Endothelial cell of umbilical vein (primary cell): ENCODE data around the gene CACNG8. TPM values are rescaled to one million over a fixed set of nuclear protein-coding genes. Genes with fewer than 3 reads are reported as not detected.

Experiments used
- BruUV-seq: library from RNA; stranded (reverse); fragments of 400-500 nt; replicated peaks from 2 replicates; lab custom pipeline; 2021; lab: Mats Ljungman, UMichigan
- CTCF ChIA-PET: fragments of 300-600, 350-600 bp; sonication (Branson Sonifier 250); formaldehyde crosslinking; loops from one replicate; lab custom pipeline; 2021; ENCODE audit warnings: antibody characterized with exemption, inconsistent platforms; lab: Charles Lee
- POLR2A ChIA-PET: fragments of 300-600, 350-600 bp; sonication (Branson Sonifier 250); formaldehyde crosslinking; loops from one replicate; lab custom pipeline; 2021; ENCODE audit warnings: antibody characterized with exemption, inconsistent platforms; lab: Charles Lee
- DNase-seq: peaks from one replicate; pipeline ENCODE4 v3.0.0-alpha.2; 2011; ENCODE audit warnings: low read depth, low spot score
- FAIRE-seq: peaks from 2 replicates; lab custom pipeline; 2011; peaks lifted over from hg19 to GRCh38; lab: Jason Lieb, UNC
- H2AFZ ChIP-seq: 2 replicates; pipeline ENCODE4 v1.6.0; 2012; ENCODE audit warnings: low read depth, low read length, control low read depth, inconsistent platforms
- H3K27ac ChIP-seq: 2 replicates; pipeline ENCODE4 v1.5.1; 2011; ENCODE audit warnings: low read depth, mild to moderate bottlenecking, control low read depth, low read length, moderate library complexity; ENCODE audit not compliant: insufficient read depth
- H3K27me3 ChIP-seq, 2 experiments: 2 replicates each; pipeline versions ENCODE4 v1.6.0 to v1.6.1; 2011; ENCODE audit warnings: low read length in 2 of 2, mixed read lengths in 1 of 2; ENCODE audit not compliant: control insufficient read depth in 2 of 2, insufficient read depth in 2 of 2
- H3K36me3 ChIP-seq, 2 experiments: 2 replicates in 1 of 2; 3 replicates in 1 of 2; pipeline ENCODE4 v1.5.1; 2011; ENCODE audit warnings: low read length in 2 of 2, mild to moderate bottlenecking in 1 of 2, moderate library complexity in 1 of 2; ENCODE audit not compliant: control insufficient read depth in 2 of 2, insufficient read depth in 2 of 2; ENCODE audit errors: extremely low read depth in 1 of 2
- H3K4me1 ChIP-seq: 3 replicates; pipeline ENCODE4 v1.5.1; 2011; ENCODE audit warnings: mild to moderate bottlenecking, low read length; ENCODE audit not compliant: control insufficient read depth, insufficient read depth; ENCODE audit errors: extremely low read depth
- H3K4me2 ChIP-seq: 2 replicates; pipeline ENCODE4 v1.6.1; 2011; ENCODE audit warnings: low read length, control low read depth, mixed read lengths; ENCODE audit not compliant: insufficient read depth
- H3K4me3 ChIP-seq, 3 experiments: fragments of 200-600 bp in 1 of 3; sonication (generic), shearing (Covaris generic) in 1 of 3; replicated peaks in 1 of 3; 2 replicates each; pipeline ENCODE4 v1.5.1; 2011 to 2016; ENCODE audit warnings: control low read depth in 3 of 3, low read length in 3 of 3, mild to moderate bottlenecking in 2 of 3, inconsistent platforms in 1 of 3, low read depth in 1 of 3, moderate library complexity in 1 of 3; ENCODE audit not compliant: insufficient read depth in 1 of 3
- H3K79me2 ChIP-seq: 2 replicates; pipeline ENCODE4 v1.6.0; 2012; ENCODE audit warnings: low read length, inconsistent platforms; ENCODE audit not compliant: control insufficient read depth, insufficient read depth
- H3K9ac ChIP-seq: replicated peaks from 2 replicates; pipeline ENCODE3; 2011; ENCODE audit warnings: low read length, control low read depth; ENCODE audit not compliant: insufficient read depth; ENCODE audit errors: extremely low read depth
- H3K9me1 ChIP-seq: replicated peaks from 3 replicates; pipeline ENCODE4 v1.6.0; 2011; ENCODE audit warnings: mild to moderate bottlenecking, low read length; ENCODE audit not compliant: control insufficient read depth, insufficient read depth; ENCODE audit errors: extremely low read depth
- H3K9me3 ChIP-seq: replicated peaks from 2 replicates; pipeline ENCODE4 v1.5.1; 2012; ENCODE audit warnings: low read length, inconsistent platforms; ENCODE audit not compliant: control insufficient read depth, insufficient read depth
- H4K20me1 ChIP-seq: replicated peaks from 2 replicates; pipeline ENCODE3; 2011; ENCODE audit warnings: mild to moderate bottlenecking, low read length; ENCODE audit not compliant: control insufficient read depth, insufficient read depth; ENCODE audit errors: extremely low read depth
- EZH2 ChIP-seq: IDR thresholded peaks from 2 replicates; pipeline ENCODE4 v1.6.1; 2012; ENCODE audit warnings: borderline replicate concordance, low read depth, mild to moderate bottlenecking, moderate library complexity, low read length, inconsistent platforms; ENCODE audit not compliant: severe bottlenecking
- FOS ChIP-seq: IDR thresholded peaks from 2 replicates; pipeline ENCODE4 v1.6.1; 2011; ENCODE audit warnings: mild to moderate bottlenecking, low read length, moderate library complexity, borderline replicate concordance; ENCODE audit not compliant: insufficient read depth
- GATA2 ChIP-seq: IDR thresholded peaks from 2 replicates; pipeline ENCODE4 v1.7.0; 2011; ENCODE audit warnings: low read depth, mild to moderate bottlenecking, moderate library complexity, mixed read lengths, low read length; ENCODE audit not compliant: insufficient read length, insufficient read depth
- JUN ChIP-seq: IDR thresholded peaks from 2 replicates; pipeline ENCODE4 v1.6.1; 2011; ENCODE audit warnings: borderline replicate concordance, low read depth; ENCODE audit not compliant: insufficient read length, insufficient read depth
- MYC ChIP-seq: IDR thresholded peaks from one replicate; pipeline ENCODE4 v1.6.1; 2011; ENCODE audit warnings: mild to moderate bottlenecking, low read depth, low read length
- POLR2A ChIP-seq: IDR thresholded peaks from 2 replicates; pipeline ENCODE4 v1.6.1; 2012; ENCODE audit warnings: low read depth, mild to moderate bottlenecking, control low read depth, low read length
- POLR2AphosphoS5 ChIP-seq: IDR thresholded peaks from 2 replicates; pipeline ENCODE4 v1.6.1; 2012; ENCODE audit warnings: low read depth, mild to moderate bottlenecking, control low read depth, low read length, moderate library complexity; ENCODE audit not compliant: insufficient read depth
- dilution Hi-C: fragments of 300-500 bp; cut with MboI; formaldehyde crosslinking; loops from one replicate; pipeline ENCODE4 v1.15.0; 2019; ENCODE audit warnings: low sequenced_read_pairs; ENCODE audit not compliant: extremely low pct_ligation_motif_present
- intact Hi-C: fragments of 100-400 bp; cut with micrococcal nuclease; formaldehyde crosslinking; loops from one replicate; pipeline ENCODE4 v1.10.0; 2022
- polyA plus RNA-seq, 4 experiments: library from polyadenylated mRNA; depleted of rRNA in 3 of 4; stranded (reverse) in 3 of 4; unstranded in 1 of 4; fragments of >200 nt; gene quantifications; 2 replicates each; pipeline versions ENCODE4 v1.2.1 to v1.2.3, GENCODE V29; 2011 to 2012; ENCODE audit warnings: missing spikeins in 1 of 4
- total RNA-seq: library from RNA; stranded (reverse); gene quantifications from 2 replicates; pipeline ENCODE4 v1.2.3, GENCODE V29; 2021
- TF ChIP-seq, protein P1 (sequence below), 2 donors: IDR thresholded peaks; 1 replicate in 1 of 2; 2 replicates in 1 of 2; pipeline ENCODE4 v1.5.1; 2011; ENCODE audit warnings: low read length in 2 of 2, mild to moderate bottlenecking in 2 of 2, moderate library complexity in 2 of 2, control low read depth in 1 of 2, inconsistent platforms in 1 of 2, low read depth in 1 of 2; ENCODE audit not compliant: insufficient read depth in 1 of 2; ENCODE audit errors: extremely low read depth in 1 of 2
- TF ChIP-seq, protein P2 (sequence below): IDR thresholded peaks from 2 replicates; pipeline ENCODE4 v1.6.1; 2011; ENCODE audit not compliant: insufficient read depth, insufficient read length

CACNG8 gene
- total and polyA plus RNA-seq, 2 donors (not counting 3 experiments of a cell fraction or from before 2014, with no cell fraction given) = 0.18 to 1.7 TPM

DNA sequence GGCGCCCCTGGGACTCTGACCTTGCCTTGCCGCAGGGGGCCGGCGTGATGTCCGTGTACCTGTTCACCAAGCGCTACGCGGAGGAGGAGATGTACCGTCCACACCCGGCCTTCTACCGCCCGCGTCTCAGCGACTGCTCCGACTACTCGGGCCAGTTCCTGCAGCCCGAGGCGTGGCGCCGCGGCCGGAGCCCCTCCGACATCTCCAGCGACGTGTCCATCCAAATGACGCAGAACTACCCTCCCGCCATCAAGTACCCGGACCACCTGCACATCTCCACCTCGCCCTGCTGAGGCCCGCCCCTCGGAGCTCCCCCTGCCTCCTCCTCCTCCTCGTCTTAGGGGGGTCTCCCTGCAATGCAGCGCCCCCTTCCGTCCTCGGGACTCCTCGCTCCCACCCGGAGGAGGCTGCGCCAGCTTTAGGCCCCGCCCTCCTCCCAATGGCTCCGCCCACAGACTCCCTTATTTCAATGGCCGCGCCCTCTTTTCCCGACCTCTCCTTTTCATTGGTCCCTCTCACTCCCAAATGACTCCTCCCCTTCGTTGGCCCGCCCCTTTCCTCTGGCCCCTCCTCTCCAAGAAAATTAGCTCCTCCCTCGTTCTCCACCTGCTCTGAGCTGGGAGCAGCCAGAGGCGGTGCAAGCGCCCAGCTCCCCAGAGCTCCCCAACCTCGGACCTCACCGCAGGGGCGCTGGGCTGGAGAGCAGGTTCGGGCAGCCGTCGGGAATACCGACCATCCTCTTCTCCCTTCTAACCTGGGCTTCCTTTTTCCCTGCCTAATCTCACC is 20.5 kb upstream of the CACNG8 start:
- dilution Hi-C loops = no loop called here
- Histone ChIP-seq H3K27ac (no peak overlapping the region), H3K36me3 (no peaks in the 10 kb centered on the region), H3K9me1 (no peaks in the 10 kb centered on the region), H2AFZ (no peak overlapping the region), H4K20me1 (no peaks in the 10 kb centered on the region), H3K4me2 (no peak overlapping the region), H3K27me3 (peaks cover 11 to 30% of the 10 kb centered on the region in 2 experiments), H3K4me3 (no peak overlapping the region), H3K9ac (no peak overlapping the region), H3K79me2 (no peaks in the 10 kb centered on the region), H3K9me3 (no peaks in the 10 kb centered on the region), H3K4me1 (no peaks in the 10 kb centered on the region)
- CTCF ChIA-PET = interaction anchor here (1.1 kb wide), 1 partner anchor 88 kb away, joined by 3 read pairs; no protein-coding TSS in a partner anchor
- TF ChIP-seq MYC = no peak
- peak; percentile 75 for TF ChIP-seq EZH2
- TF ChIP-seq, protein P1, sequence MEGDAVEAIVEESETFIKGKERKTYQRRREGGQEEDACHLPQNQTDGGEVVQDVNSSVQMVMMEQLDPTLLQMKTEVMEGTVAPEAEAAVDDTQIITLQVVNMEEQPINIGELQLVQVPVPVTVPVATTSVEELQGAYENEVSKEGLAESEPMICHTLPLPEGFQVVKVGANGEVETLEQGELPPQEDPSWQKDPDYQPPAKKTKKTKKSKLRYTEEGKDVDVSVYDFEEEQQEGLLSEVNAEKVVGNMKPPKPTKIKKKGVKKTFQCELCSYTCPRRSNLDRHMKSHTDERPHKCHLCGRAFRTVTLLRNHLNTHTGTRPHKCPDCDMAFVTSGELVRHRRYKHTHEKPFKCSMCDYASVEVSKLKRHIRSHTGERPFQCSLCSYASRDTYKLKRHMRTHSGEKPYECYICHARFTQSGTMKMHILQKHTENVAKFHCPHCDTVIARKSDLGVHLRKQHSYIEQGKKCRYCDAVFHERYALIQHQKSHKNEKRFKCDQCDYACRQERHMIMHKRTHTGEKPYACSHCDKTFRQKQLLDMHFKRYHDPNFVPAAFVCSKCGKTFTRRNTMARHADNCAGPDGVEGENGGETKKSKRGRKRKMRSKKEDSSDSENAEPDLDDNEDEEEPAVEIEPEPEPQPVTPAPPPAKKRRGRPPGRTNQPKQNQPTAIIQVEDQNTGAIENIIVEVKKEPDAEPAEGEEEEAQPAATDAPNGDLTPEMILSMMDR (IDR thresholded peaks at IDR 0.05; ENCODE audit: extremely low read depth in 1 of 2, insufficient read depth in 1 of 2, low read depth in 1 of 2, low read length in 2 of 2) = peak in 1 of 2 donors; percentile 12
- no peak for TF ChIP-seq GATA2
- no peak for TF ChIP-seq POLR2AphosphoS5
- TF ChIP-seq JUN = no peak
- no peak for TF ChIP-seq POLR2A
- TF ChIP-seq, protein P2, sequence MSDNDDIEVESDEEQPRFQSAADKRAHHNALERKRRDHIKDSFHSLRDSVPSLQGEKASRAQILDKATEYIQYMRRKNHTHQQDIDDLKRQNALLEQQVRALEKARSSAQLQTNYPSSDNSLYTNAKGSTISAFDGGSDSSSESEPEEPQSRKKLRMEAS = no peak
- TF ChIP-seq FOS = no peak
- BruUV-seq = no TSS peak
- FAIRE-seq (no peak), DNase-seq (peak; percentile 10)
- POLR2A ChIA-PET = no interaction called here
- intact Hi-C loops = no loop called here
